HG02970 (cell line): ENCODE measurements around the gene MCAM.

Experiments
- ATAC-seq: cut with Tn5 transposase; IDR thresholded peaks from one replicate; pipeline ENCODE4 v1.9.1; 2021; ENCODE audit warnings: mild to moderate bottlenecking, moderate library complexity, moderate number of reproducible peaks; ENCODE audit not compliant: unreplicated experiment, low FRiP score

MCAM gene

GRCh38 chr11:119347242-119347641 is 30.3 kb upstream of the MCAM start:
- no peak for ATAC-seq

DNA sequence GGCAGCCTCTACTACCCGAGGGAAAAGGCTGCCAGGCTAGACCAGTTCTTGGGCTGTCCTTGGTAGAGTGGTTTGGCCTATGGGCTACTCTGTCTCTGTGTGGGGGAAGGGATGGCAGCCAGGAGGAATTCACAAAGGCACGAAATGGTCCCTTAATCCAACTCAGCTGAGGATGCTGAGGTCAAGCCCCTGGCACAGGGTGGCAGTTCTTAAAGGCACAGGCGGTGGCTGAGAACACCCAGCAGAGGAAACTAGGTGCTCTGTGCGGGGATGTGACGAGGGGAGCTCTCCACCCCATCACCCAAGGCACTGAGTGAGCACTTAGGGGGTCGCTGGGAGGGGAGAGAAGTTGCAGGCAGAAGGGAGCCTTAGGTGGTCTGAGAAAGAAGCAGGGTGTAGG is 29.7 kb upstream of the MCAM start, which contains the start of gene MFRP:
TSS of gene MFRP (minus strand) at position 101 of the 400 bp plus-strand sequence. CDS start 192 bp downstream, outside the sequence.
- ATAC-seq: no peak

GRCh38 chr11:119345685-119346084 is 28.8 kb upstream of the MCAM start:
- ATAC-seq: no peak

DNA sequence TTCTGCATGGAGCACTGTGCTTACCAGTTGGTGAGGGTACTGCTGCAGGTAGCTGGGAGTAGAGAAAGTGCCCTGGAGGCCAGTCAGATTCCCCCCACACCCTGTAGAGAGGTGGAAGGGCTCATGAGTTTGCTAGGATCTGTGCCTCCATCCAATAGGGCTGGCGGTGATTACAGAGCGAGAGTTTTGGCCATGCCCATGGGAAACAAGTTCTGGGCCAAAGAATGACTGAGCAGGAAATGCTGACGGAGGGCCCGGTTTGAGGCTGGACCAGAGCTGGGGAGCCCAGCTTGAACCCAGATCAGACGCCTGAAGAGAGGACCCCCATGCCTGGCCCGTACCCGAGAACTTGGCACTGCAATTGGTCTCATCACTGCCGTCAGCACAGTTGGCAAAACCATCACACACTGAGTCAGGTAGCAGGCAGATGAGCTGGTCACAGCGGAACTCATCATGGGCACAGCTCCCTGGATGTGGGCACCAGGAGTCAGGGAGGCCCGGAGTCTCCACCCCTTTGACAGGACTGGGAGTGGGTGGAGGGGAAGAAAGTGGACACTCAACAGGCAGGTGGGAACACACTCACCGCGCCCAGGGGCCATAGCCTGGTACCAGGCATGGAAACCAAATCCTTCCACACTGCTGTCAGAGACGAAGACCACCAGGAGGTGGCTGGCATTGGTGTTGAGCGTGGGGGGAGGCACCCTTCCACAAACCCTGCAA is 27.5 kb upstream of the MCAM start:
- no peak for ATAC-seq

- no peak for ATAC-seq
These were observed 26.8 kb upstream of the MCAM start for GRCh38 chr11:119343726-119344125.

- ATAC-seq: no peak
These were observed 25.6 kb upstream of the MCAM start for GRCh38 chr11:119342362-119343130.

DNA sequence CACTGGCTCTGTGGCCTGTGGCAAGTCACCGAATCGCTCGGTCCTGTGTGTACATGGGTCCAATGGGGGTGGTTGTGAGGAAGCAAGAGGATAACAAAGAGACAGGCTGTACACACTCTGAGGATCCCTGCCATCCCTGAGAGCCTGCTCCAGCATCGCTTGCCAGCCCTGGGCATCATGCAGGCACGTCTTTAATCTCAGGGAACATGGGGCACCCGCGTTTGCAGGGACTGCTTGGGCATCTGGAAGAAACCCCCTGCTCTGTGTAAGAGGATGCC is 25.0 kb upstream of the MCAM start:
- no peak for ATAC-seq

GRCh38 chr11:119341222-119342022 is 24.5 kb upstream of the MCAM start:
- no peak for ATAC-seq

GRCh38 chr11:119340335-119341221 is 23.6 kb upstream of the MCAM start, which contains the start of gene C1QTNF5:
TSS of gene C1QTNF5 (minus strand) at chr11:119340883. CDS start at chr11:119340397, 486 bp downstream.
- no peak for ATAC-seq

GRCh38 chr11:119339589-119340334 is 22.8 kb upstream of the MCAM start:
- no peak for ATAC-seq

DNA sequence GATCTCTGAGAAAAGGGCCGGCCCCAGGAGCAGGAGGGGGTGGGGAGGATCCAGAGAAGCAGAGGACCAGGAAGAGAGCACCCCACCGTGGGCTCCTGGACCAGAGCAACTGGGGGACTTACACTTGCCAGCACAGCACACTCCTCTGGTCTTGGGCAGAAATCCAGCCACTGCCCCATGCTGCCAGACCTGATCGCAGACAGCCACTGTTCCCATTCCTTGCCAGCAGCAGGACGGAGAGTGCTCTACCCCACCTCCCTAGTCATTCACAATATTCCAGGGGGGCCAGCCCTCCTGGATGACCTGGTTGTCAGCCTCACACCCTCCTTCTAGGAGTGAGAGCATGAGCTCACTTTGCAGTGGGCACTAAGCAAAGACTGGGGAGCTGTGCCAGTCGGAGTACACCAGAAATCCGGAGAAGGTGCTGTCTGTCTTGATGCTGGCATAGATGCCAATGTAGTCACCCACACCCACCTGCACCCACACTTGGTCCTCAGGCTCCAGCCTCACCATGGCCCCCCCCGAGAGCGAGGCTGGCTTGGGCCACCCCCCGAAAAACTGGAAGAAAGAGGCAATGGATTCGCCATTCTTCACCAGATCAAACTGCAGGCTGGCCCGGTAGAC is 22.1 kb upstream of the MCAM start:
- ATAC-seq: no peak

GRCh38 chr11:119338318-119338890 is 21.5 kb upstream of the MCAM start:
- no peak for ATAC-seq

DNA sequence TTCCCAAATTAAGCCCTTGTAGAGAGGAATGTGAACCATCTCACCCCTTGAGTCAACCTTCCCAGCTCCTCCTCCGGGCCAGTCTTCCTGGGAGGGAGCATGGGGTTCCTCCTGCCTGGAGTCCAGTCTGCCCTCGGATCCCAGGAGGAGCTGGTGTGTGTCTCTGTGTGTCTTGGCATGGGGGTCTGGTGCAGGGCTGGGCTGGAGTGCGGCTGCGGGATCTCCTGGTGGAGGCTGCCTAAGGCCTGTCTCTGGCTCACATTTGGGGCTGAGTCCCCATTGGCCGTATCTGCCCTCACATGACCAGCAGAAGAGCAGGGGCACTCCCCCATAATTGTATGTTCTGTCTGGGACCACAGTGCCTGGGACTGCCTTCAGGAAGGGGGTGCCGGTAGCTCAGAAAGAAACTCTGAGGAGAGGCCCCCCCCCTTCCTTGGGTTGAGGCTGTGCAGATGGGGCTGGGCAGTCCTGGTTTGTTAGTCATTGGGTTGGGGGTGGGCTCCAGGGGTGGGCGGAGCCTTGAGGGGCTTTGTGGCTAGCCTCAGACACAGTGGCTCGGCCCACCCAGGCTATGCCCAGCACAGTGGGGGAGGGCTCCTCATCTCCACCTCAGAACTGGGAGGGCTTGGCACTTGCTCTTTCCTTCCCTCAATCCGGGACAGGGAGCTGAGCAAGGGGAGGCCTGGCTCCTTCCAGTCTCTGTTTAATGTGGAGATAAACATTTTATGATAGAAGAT is 20.8 kb upstream of the MCAM start:
- no peak for ATAC-seq

DNA sequence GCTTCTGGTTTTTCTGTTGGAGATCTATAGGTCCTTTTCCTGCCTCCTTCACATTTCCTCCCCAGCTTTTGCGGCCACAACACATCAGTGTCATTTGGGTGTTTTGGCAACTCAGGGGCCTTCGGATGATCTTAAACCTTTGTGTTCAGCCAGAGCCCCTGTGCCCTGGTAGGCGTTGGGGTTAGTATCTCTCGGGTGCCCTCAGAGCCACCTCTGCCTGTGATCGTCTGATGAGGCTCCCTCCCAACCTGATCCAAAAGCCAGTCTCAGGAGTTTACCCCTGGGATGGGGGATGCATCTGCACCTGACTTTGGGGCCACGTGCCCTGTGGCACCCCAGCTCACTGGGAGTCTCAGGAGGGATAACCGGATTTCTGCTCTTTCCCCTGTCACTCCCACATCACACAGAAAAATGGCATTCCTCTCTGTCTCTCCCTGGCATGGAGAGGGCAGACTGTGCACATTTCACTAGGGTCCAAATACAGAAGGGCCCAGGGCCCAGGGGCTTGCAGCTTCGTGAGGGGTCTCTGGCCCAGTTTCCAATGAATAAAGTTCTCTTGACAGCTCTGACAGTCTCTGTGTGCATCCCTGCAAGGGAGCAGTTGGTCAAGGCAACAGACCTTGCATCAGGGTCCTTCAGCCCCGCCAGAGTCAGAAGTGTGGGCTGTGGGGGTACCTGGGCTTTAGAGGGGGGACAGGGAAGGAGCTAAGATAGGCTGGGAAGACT is 20.0 kb upstream of the MCAM start:
- ATAC-seq: no peak

GRCh38 chr11:119335655-119336543 is 19.0 kb upstream of the MCAM start:
- no peak for ATAC-seq

GRCh38 chr11:119335091-119335654 is 18.2 kb upstream of the MCAM start:
- no peak for ATAC-seq
